ENCODE results near the gene DNAJC18. TPM values are rescaled to one million over a fixed set of nuclear protein-coding genes. Genes with fewer than 3 reads are reported as not detected.

The DNAJC18 gene
- total RNA-seq, 6 experiments from 2014 or later, result 0.37 to 2.9 (median 0.75) TPM

DNA sequence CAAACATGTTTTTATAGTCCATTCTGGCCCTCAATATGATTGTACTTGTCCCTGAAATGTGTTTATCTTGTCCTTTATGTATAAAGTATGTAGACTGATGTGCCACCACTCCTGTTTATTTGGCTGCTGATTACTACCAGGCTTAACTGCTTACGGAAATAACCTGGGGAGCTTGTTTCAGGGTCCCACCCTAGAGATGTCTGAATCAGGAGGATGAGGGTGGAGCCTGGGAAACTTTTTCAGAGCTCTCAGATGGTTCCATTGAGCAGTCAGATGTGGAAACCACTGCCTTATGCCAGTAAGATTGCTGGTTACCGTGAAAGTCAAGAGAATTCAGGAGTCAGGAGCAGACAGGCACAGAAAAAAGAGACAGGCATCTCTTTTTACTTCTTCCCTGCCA is 75.4 kb downstream of the DNAJC18 start:
- Histone ChIP-seq H3K27ac (no peak overlapping the region), H3K4me3 (no peak overlapping the region), H3K27me3 (no peaks in the 10 kb centered on the region), H3K9me3 (no peaks in the 10 kb centered on the region), H3K36me3 (peaks cover 0 to 58% (median 21%) of the 10 kb centered on the region in 4 donors), H3K4me1 (no peaks in the 10 kb centered on the region)
- TF ChIP-seq, protein P1, sequence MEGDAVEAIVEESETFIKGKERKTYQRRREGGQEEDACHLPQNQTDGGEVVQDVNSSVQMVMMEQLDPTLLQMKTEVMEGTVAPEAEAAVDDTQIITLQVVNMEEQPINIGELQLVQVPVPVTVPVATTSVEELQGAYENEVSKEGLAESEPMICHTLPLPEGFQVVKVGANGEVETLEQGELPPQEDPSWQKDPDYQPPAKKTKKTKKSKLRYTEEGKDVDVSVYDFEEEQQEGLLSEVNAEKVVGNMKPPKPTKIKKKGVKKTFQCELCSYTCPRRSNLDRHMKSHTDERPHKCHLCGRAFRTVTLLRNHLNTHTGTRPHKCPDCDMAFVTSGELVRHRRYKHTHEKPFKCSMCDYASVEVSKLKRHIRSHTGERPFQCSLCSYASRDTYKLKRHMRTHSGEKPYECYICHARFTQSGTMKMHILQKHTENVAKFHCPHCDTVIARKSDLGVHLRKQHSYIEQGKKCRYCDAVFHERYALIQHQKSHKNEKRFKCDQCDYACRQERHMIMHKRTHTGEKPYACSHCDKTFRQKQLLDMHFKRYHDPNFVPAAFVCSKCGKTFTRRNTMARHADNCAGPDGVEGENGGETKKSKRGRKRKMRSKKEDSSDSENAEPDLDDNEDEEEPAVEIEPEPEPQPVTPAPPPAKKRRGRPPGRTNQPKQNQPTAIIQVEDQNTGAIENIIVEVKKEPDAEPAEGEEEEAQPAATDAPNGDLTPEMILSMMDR (IDR thresholded peaks at IDR 0.05), result no peak
- no peak for TF ChIP-seq POLR2A (IDR thresholded peaks at IDR 0.05)
- ATAC-seq (no peak), DNase-seq (no peak)
- intact Hi-C loops (cut with DNase I), result no loop called here
- WGBS (ENCODE audit: insufficient coverage, low coverage, low lambda C conversion rate, missing lambda C conversion rate), result 45% methylated on average over 1 of the region's 2 CpGs

DNA sequence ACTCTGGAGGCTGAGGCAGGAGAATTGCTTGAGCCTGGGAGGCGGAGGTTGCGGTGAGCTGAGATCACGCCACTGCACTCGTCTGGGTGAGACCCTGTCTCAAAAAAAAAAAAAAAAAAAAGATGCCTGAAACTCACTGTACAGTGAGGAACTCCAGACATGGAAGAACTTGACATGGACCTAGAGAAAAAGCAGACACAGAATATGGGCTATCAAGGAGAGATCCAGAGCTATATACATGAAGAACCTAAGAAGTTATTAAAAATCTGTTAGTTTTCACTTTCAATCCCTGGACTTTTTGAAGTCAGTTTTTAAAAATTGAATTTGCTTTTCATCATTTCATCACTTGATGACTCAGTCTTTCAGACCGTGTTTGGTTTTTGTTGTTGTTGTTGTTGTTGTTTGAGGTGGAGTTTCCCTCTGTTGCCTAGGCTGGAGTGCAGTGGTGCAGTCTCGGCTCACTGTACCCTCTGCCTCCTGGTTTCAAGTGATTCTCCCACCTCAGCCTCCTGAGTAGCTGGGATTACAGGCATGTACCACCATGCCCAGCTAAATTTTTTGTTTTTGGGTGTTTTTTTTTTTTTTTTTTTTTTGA is 77.4 kb downstream of the DNAJC18 start:
- Histone ChIP-seq H3K36me3 (peaks cover 0 to 40% (median 18%) of the 10 kb centered on the region in 4 donors), H3K27me3 (no peaks in the 10 kb centered on the region), H3K9me3 (no peaks in the 10 kb centered on the region), H3K4me1 (no peaks in the 10 kb centered on the region), H3K27ac (no peak overlapping the region), H3K4me3 (no peak overlapping the region)
- ATAC-seq (no peak), DNase-seq (peak in 1 of 3 donors; percentile 15)
- WGBS (ENCODE audit: insufficient coverage, low coverage, low lambda C conversion rate, missing lambda C conversion rate), result 76% methylated on average over 4 of the region's 6 CpGs
- TF ChIP-seq POLR2A (IDR thresholded peaks at IDR 0.05), result no peak
- TF ChIP-seq, protein P1 (IDR thresholded peaks at IDR 0.05), result no peak
- intact Hi-C loops (cut with DNase I), result no loop called here

DNA sequence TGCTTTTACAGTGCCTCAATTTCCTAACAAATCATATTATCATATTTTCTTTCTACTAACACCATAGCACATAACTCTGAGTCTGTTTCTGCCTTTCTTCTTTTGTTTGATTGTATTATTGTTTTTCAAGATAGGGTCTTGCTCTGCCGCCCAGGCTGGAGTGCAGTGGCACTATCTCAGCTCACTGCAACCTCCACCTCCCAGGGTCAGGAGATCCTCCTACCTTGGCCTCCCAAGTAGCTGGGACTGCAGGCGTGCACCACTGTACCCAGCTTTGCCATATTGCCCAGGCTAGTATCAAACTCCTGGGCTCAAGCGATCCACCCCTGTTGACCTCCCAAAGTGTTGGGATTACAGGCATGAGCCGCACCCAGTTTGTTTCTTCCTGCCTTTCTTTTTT is 78.9 kb downstream of the DNAJC18 start:
- Histone ChIP-seq H3K27me3 (no peaks in the 10 kb centered on the region), H3K27ac (no peak overlapping the region), H3K9me3 (no peaks in the 10 kb centered on the region), H3K36me3 (peaks cover 0 to 24% (median 10%) of the 10 kb centered on the region in 4 donors), H3K4me3 (no peak overlapping the region), H3K4me1 (no peaks in the 10 kb centered on the region)
- TF ChIP-seq, protein P1 (IDR thresholded peaks at IDR 0.05), result no peak
- no peak for TF ChIP-seq POLR2A (IDR thresholded peaks at IDR 0.05)
- DNase-seq, result peak in 1 of 3 donors; percentile 15
- intact Hi-C loops (cut with DNase I), result no loop called here
- ATAC-seq, result no peak
- WGBS (ENCODE audit: insufficient coverage, low coverage, low lambda C conversion rate, missing lambda C conversion rate), result 100% methylated on average over 2 of the region's 4 CpGs

Small RNA genes lying within 50 kb of the gene (small RNA-seq; reads per million reads assigned to genes)
- gene RNU5B-4P, result 0 reads per million in 2 experiments

Other genes starting within 250 kb of the DNAJC18 start
- gene SIL1, start 241.2 kb downstream of the DNAJC18 start, total RNA-seq, result 10 to 100 TPM; 57.6 to 94.9 (median 67.0) TPM
- gene MATR3, start 145.8 kb downstream of the DNAJC18 start, total RNA-seq, result 10 to 100 TPM; 43.5 to 73.8 (median 65.3) TPM
- 10 to 100 TPM; 34.5 to 55.8 (median 41.4) TPM for gene PAIP2, start 97.7 kb downstream of the DNAJC18 start, total RNA-seq
- gene SLC23A1, start 56.2 kb downstream of the DNAJC18 start, total RNA-seq, result 10 to 100 TPM; 11.7 to 51.0 (median 22.8) TPM
- 1 to 10 TPM in 3 of 6 experiments, under 1 TPM in 3; 0.37 to 5.1 (median 1.1) TPM for gene MZB1, start 49.6 kb downstream of the DNAJC18 start, total RNA-seq
- gene PROB1, start 44.4 kb downstream of the DNAJC18 start, total RNA-seq, result under 1 TPM; 0.25 to 0.51 (median 0.41) TPM
- gene SPATA24, start 35.4 kb downstream of the DNAJC18 start, total RNA-seq, result 1 to 10 TPM; 1.5 to 4.0 (median 2.6) TPM
- gene ECSCR, start 23.2 kb upstream of the DNAJC18 start, total RNA-seq, result 1 to 10 TPM; 1.2 to 5.1 (median 2.3) TPM
- gene SMIM33, start 31.5 kb upstream of the DNAJC18 start, total RNA-seq, result not detected
- gene STING1, start 43.2 kb upstream of the DNAJC18 start, total RNA-seq, result 10 to 100 TPM in 2 of 6 experiments, 1 to 10 TPM in 4; 4.9 to 11.3 (median 7.0) TPM
- 10 to 100 TPM; 38.3 to 68.3 (median 53.1) TPM for gene UBE2D2, start 121.8 kb upstream of the DNAJC18 start, total RNA-seq
- gene CXXC5, start 208.8 kb upstream of the DNAJC18 start, total RNA-seq, result 10 to 100 TPM; 44.5 to 84.9 (median 66.4) TPM

Data from right lobe of liver (tissue), 6 donors.